ENCODE results near the gene CD68. TPM values are rescaled to one million over a fixed set of nuclear protein-coding genes. Genes with fewer than 3 reads are reported as not detected.
"Not testable (repeated sequence)": the region's sequence is repeated elsewhere in the genome, so short reads cannot be mapped to it uniquely, and the experiment has no call there.

Gene CD68
- total RNA-seq, 1 experiment from 2014 or later, result 75.8 TPM

- DNase-seq (ENCODE audit: low read depth), result peak; percentile 32
These were observed 34.5 kb downstream of the CD68 start for GRCh38 chr17:7613769-7614424.

- DNase-seq (ENCODE audit: low read depth), result peak; percentile 100
These were observed 35.2 kb downstream of the CD68 start, which contains the start of gene FXR2 for GRCh38 chr17:7614425-7615264. Gene FXR2 (minus strand): TSS chr17:7614897. CDS start chr17:7614532, 365 bp downstream.

DNA sequence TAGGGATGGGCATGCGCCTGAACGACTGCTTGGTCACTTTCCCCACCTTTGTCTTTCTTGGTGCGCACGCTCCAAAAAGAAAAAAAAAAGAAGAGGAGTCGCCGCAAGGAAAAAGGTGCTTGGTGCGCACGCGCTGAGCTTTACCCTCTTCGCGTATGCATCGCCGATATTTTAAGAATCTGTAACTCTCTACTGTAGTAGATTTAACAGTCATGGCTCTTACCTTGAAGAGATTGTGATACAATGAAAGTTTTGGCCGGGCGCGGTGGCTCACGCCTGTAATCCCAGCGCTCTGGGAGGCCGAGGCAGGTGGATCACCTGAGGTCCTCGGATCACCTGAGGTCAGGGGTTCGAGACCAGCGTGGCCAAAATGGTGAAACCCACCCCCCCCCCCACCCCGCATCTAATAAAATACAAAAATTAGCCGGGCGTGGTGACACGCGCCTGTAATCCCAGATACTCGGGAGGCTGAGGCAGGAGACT lies 35.9 kb downstream of the CD68 start:
- no peak for DNase-seq (ENCODE audit: low read depth)

DNA sequence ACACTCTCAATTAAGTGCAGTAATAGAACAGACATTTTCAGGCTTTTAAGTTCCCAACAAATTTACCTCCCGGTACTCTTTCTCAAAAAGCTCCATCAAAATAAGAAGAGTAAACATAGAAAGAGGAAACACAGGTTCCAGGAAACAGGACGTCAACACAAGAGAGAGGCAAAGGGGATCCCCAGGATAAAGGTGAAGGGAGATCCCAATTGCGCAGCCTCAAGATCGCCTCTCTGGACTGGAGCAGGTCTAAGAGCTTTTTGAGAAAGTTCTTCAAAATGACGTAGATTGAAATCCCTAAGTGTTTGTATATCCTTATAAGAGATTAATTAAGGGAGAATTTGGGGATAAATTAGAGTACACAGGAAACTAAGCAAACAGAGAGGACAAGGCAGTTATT lies 39.2 kb downstream of the CD68 start:
- DNase-seq (ENCODE audit: low read depth), result no peak

- DNase-seq (ENCODE audit: low read depth), result no peak
These were observed 41.4 kb downstream of the CD68 start for GRCh38 chr17:7620835-7621234.

GRCh38 chr17:7623661-7624060 lies 44.2 kb downstream of the CD68 start:
- no peak for DNase-seq (ENCODE audit: low read depth)

- not testable (repeated sequence) for DNase-seq (ENCODE audit: low read depth)
These were observed 46.3 kb downstream of the CD68 start for GRCh38 chr17:7625749-7626148.

DNA sequence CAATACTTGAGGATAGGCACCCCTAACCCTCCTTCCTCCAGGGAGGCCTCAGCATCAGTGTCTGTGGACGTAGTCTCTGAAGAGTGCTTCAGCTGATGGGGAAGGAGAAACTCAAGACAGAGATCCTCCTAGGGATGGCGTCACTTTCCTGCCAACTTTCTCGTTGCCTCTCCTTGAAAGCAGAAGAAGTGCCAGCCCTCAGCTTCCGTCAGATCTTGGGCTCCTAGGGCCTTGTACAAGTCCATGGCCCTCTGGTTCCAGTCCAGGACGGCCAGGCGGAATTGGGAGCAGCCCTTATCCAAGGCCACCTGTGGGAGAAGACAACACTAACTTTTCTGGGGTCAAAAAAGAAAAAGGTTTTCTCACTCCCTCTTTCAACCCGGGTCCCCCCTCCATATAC lies 46.9 kb downstream of the CD68 start:
- DNase-seq (ENCODE audit: low read depth), result no peak

DNA sequence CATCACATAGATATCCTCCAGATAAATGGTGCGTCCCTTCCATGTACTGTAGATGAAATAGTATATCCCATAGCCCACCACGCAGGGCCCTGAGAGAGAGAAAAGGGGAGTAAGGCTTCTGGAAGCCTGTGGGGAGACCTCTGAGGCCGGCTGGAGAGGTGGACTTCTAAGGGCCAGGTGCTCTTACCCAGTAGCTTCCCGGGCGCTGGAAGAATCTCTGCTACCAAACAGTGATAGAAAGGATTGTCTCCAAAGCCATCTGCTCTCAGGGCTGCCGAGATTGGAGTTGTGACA lies 47.5 kb downstream of the CD68 start:
- no peak for DNase-seq (ENCODE audit: low read depth)

- peak; percentile 88 for DNase-seq (ENCODE audit: low read depth)
These were observed 48.0 kb downstream of the CD68 start, which contains the start of gene SAT2 for GRCh38 chr17:7627250-7628121. Gene SAT2 (minus strand): TSS chr17:7627821. CDS start chr17:7627635, 186 bp downstream.

DNA sequence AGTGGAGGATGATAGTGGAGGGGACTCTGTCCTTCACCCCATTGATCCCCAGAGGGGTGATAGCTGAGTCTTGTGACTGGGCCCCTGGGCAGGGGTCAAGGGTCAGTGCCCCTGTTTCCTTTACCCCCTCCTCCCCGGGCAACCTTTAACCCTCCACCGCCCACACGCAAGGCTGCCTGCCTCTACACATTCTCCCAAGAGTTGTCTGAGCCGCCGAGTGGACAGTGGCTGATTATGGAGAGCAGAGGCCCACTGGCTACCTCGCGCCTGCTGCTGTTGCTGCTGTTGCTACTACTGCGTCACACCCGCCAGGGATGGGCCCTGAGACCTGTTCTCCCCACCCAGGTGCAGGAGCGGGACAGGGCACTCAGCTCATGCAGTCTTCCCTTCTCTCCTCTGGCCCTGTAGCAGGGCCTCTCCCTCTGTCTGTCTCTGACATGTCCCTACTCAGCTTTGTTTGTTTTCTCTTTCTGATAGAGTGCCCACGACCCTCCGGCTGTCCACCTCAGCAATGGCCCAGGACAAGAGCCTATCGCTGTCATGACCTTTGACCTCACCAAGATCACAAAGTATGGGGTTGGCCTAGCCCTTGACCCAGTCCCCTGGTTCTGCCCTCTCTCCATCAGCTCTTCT lies 50.6 kb downstream of the CD68 start, which contains the start of gene SHBG:
Gene SHBG, plus strand, starts transcription at position 197 of the 633 bp plus-strand sequence. Its CDS starts 38 bp downstream, at position 235.
- DNase-seq (ENCODE audit: low read depth), result no peak

Small RNA genes within 50 kb of the gene (small RNA-seq; reads per million reads assigned to genes)
- gene CD68 (not detected), gene RF00019 (not detected), gene SNORA48 (not detected), gene SNORD10 (not detected)

Other genes starting within 250 kb of the CD68 start
- gene ACAP1, start 243.1 kb upstream of the CD68 start, total RNA-seq (2014; rRNA removed; shearing (Covaris generic)), result 0.90 and 2.2 TPM in 2 replicates
- 4.7 and 5.8 TPM in 2 replicates for gene KCTD11, start 227.5 kb upstream of the CD68 start, total RNA-seq (2014; rRNA removed; shearing (Covaris generic))
- gene TMEM95, start 224.5 kb upstream of the CD68 start, total RNA-seq (2014; rRNA removed; shearing (Covaris generic)), result not detected in 2 replicates
- gene TNK1, start 198.5 kb upstream of the CD68 start, total RNA-seq (2014; rRNA removed; shearing (Covaris generic)), result 0.24 TPM in 1 of 2 replicates, not detected in the other
- 31.7 and 36.7 TPM in 2 replicates for gene PLSCR3, start 185.1 kb upstream of the CD68 start, total RNA-seq (2014; rRNA removed; shearing (Covaris generic))
- gene TMEM256, start 175.5 kb upstream of the CD68 start, total RNA-seq (2014; rRNA removed; shearing (Covaris generic)), result 54.1 and 72.6 TPM in 2 replicates
- gene NLGN2, start 171.8 kb upstream of the CD68 start, total RNA-seq (2014; rRNA removed; shearing (Covaris generic)), result 6.1 and 7.4 TPM in 2 replicates
- not detected in 2 replicates for gene SPEM1, start 159.3 kb upstream of the CD68 start, total RNA-seq (2014; rRNA removed; shearing (Covaris generic))
- not detected in 2 replicates for gene SPEM2, start 154.0 kb upstream of the CD68 start, total RNA-seq (2014; rRNA removed; shearing (Covaris generic))
- gene SPEM3, start 150.8 kb upstream of the CD68 start, total RNA-seq (2014; rRNA removed; shearing (Covaris generic)), result not detected in 2 replicates
- gene TMEM102, start 144.2 kb upstream of the CD68 start, total RNA-seq (2014; rRNA removed; shearing (Covaris generic)), result 0.23 and 0.43 TPM in 2 replicates
- gene FGF11, start 140.1 kb upstream of the CD68 start, total RNA-seq (2014; rRNA removed; shearing (Covaris generic)), result 0.23 and 0.37 TPM in 2 replicates
- 6.0 and 7.9 TPM in 2 replicates for gene CHRNB1, start 134.6 kb upstream of the CD68 start, total RNA-seq (2014; rRNA removed; shearing (Covaris generic))
- gene ZBTB4, start 100.0 kb upstream of the CD68 start, total RNA-seq (2014; rRNA removed; shearing (Covaris generic)), result 13.1 and 18.1 TPM in 2 replicates
- not detected in 2 replicates for gene SLC35G6, start 98.2 kb upstream of the CD68 start, total RNA-seq (2014; rRNA removed; shearing (Covaris generic))
- 43.4 and 44.6 TPM in 2 replicates for gene POLR2A, start 95.3 kb upstream of the CD68 start, total RNA-seq (2014; rRNA removed; shearing (Covaris generic))
- gene TNFSF12, start 30.6 kb upstream of the CD68 start, total RNA-seq (2014; rRNA removed; shearing (Covaris generic)), result 3.2 and 5.6 TPM in 2 replicates
- gene TNFSF13, start 20.9 kb upstream of the CD68 start, total RNA-seq (2014; rRNA removed; shearing (Covaris generic)), result 0.37 and 0.63 TPM in 2 replicates
- gene SENP3, start 17.7 kb upstream of the CD68 start, total RNA-seq (2014; rRNA removed; shearing (Covaris generic)), result 138 and 141 TPM in 2 replicates
- 148 and 177 TPM in 2 replicates for gene MPDU1, start 4.2 kb downstream of the CD68 start, total RNA-seq (2014; rRNA removed; shearing (Covaris generic))
- gene SOX15, start 10.5 kb downstream of the CD68 start, total RNA-seq (2014; rRNA removed; shearing (Covaris generic)), result 0.31 and 1.8 TPM in 2 replicates
- 54.4 and 60.7 TPM in 2 replicates for gene FXR2, start 35.3 kb downstream of the CD68 start, total RNA-seq (2014; rRNA removed; shearing (Covaris generic))
- gene SAT2, start 48.2 kb downstream of the CD68 start, total RNA-seq (2014; rRNA removed; shearing (Covaris generic)), result 18.6 and 20.8 TPM in 2 replicates
- not detected in 2 replicates for gene SHBG, start 50.5 kb downstream of the CD68 start, total RNA-seq (2014; rRNA removed; shearing (Covaris generic))
- gene ATP1B2, start 71.3 kb downstream of the CD68 start, total RNA-seq (2014; rRNA removed; shearing (Covaris generic)), result not detected in 2 replicates
- 29.5 and 47.7 TPM in 2 replicates for gene TP53, start 107.9 kb downstream of the CD68 start, total RNA-seq (2014; rRNA removed; shearing (Covaris generic))
- gene WRAP53, start 108.8 kb downstream of the CD68 start, total RNA-seq (2014; rRNA removed; shearing (Covaris generic)), result 25.2 and 29.2 TPM in 2 replicates
- gene EFNB3, start 125.6 kb downstream of the CD68 start, total RNA-seq (2014; rRNA removed; shearing (Covaris generic)), result 5.7 and 7.7 TPM in 2 replicates
- gene DNAH2, start 138.1 kb downstream of the CD68 start, total RNA-seq (2014; rRNA removed; shearing (Covaris generic)), result not detected in 2 replicates